Measurements from ENCODE around the gene TRIM64C.
"Not testable (repeated sequence)": the region's sequence is repeated elsewhere in the genome, so short reads cannot be mapped to it uniquely, and the experiment has no call there.

The TRIM64C gene, protein sequence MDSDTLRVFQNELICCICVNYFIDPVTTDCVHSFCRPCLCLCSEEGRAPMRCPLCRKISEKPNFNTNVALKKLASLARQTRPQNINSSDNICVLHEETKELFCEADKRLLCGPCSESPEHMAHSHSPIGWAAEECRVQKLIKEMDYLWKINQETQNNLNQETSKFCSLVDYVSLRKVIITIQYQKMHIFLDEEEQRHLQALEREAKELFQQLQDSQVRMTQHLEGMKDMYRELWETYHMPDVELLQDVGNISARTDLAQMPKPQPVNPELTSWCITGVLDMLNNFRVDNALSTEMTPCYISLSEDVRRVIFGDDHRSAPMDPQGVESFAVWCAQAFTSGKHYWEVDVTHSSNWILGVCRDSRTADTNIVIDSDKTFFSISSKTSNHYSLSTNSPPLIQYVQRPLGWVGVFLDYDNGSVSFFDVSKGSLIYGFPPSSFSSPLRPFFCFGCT

DNA sequence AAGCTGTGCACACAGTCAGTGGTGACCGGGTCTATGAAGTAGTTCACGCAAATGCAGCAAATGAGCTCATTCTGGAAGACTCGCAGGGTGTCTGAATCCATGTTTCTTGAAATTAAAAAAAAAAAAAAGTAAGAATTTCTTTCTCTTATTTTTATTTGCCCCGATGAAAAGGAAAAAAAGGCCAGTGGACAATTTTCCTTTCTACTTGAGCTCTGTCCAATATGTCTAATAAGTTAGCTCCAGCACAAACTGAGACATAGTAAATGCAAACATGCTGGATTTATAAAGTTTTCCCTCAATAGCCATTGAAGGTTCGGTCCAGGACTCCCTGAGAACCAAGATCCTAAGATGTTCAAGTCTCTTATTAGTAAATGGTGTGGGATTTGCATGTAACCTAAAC, at the start of gene TRIM64C:
Gene TRIM64C, minus strand, starts transcription at position 101 of the 400 bp plus-strand sequence. Its CDS starts 0 bp downstream, at position 101.
- DNase-seq (ENCODE audit: low spot score), result not testable (repeated sequence)

DNA sequence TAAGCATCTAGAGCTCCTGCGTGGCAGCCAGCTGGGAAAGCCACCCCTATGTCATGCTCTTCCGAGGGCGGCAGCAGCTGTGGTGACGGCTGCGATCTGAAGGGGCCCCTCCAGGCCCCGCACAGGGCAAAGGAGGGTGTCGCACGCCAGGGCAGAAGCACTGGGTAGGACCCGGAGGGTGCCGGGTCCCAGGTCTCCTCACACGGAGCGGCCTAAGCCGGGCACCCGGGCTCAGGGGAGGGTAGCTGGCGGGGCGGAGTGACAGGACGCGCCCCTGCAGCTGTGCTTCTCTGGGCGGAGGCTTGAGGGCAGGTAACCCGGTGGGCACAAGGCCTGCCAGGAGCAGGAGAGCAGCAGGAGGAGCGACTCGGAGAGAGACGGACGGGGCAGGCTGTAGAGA, 43.4 kb upstream of the TRIM64C start:
- DNase-seq (ENCODE audit: low spot score), result not testable (repeated sequence)

DNA sequence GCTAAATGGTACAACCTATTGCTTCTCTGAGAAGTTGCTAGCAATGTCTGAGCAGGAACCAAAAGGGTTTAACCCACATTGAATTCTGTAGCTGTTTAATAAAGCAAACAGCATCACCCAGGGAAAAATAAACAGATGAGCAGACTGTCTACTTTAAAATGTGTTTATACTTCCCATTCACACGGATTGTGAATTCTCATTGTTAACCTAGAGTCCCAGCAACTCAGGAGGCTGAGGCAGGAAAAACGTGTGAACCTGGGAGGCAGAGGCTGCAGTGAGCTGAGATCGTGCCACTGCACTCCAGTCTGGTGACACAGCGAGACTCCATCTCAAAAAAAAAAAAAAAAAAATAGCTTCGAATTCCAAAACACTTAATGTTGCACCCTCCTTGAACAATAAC, 11.0 kb upstream of the TRIM64C start:
- DNase-seq (ENCODE audit: low spot score), result not testable (repeated sequence)

DNA sequence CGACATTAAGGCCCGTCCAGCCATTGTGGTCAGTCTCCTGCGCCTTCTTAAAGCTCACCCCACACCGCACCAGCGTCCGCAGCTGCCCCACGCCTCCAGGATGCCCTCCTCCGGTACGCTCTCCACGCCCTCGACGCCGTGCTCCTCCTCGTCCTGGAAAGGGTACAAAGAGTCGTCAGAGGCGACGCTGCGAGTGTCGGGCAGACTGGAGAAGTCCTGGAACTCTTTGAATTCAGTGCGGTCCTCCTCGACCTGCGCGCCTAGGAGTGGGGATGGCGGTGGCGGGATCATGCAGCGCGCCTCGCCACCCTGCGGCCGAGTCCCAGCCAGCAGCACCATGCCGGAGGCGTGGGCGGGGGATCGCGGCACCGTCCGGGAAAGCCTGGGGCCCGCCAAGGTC, 9.1 kb downstream of the TRIM64C start:
- DNase-seq (ENCODE audit: low spot score), result not testable (repeated sequence)

DNA sequence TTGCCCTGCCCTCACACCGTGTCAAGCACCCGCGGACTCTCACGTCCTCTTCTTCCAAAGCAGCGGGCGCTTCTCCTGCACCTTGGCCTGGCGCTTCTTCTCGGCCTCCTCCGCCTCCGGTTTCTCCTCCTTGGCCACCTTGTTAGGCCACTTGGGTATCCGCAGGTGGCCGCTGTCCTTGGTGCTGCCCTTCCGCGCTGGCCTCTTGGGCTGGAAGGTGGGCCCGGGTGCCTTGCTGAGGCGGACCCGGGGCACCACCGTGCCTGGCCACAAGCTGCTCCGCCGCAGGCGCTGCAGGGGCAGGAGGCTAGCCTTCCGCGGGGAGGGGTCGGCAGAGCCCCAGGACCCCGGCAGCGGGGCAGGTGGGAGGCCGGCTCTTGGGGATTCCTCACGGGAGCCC, 10.7 kb downstream of the TRIM64C start:
- not testable (repeated sequence) for DNase-seq (ENCODE audit: low spot score)

DNA sequence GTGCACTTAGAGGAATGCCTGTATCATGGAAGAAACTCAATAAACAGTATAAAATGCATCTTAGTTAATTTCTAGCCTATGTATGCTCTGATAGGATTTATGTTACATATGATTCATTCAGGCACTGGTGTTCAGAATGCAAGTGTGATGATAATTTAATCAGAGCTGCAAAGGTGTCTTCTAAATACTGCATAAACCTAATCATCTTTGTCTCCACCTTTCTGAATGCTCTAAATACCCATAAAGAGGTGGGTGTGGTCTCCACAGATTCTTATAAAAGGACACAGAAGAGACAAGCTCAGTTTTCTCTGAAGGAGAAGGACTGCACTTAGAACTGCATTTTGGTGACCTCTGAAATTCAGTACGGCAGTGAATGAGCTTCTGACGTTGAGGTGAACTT, 30.4 kb downstream of the TRIM64C start, which contains the start of gene TRIM49B:
Gene TRIM49B, plus strand, starts transcription at position 301 of the 400 bp plus-strand sequence. CDS start 2,777 bp downstream, outside the sequence.
- not testable (repeated sequence) for DNase-seq (ENCODE audit: low spot score)

All from AG20443 (cell line).